ENCODE results near the gene SHISA8.
A peak's percentile ranks its signal among the peaks of the same experiment; 100 is the strongest.

GRCh38 chr22:41905411-41906202 lies 9.3 kb downstream of the SHISA8 start:
- TF ChIP-seq CTCF (IDR thresholded peaks at IDR 0.05; ENCODE audit: borderline replicate concordance, extremely low read depth, low read length, poor library complexity, severe bottlenecking) = peak; percentile 1
- TF ChIP-seq EZH2 (IDR thresholded peaks at IDR 0.05; ENCODE audit: borderline replicate concordance, low read depth, low read length, severe bottlenecking) = no peak

Data from DND-41 (cell line).